ENCODE measurements around the gene PPP2R5B.

Gene PPP2R5B

DNA sequence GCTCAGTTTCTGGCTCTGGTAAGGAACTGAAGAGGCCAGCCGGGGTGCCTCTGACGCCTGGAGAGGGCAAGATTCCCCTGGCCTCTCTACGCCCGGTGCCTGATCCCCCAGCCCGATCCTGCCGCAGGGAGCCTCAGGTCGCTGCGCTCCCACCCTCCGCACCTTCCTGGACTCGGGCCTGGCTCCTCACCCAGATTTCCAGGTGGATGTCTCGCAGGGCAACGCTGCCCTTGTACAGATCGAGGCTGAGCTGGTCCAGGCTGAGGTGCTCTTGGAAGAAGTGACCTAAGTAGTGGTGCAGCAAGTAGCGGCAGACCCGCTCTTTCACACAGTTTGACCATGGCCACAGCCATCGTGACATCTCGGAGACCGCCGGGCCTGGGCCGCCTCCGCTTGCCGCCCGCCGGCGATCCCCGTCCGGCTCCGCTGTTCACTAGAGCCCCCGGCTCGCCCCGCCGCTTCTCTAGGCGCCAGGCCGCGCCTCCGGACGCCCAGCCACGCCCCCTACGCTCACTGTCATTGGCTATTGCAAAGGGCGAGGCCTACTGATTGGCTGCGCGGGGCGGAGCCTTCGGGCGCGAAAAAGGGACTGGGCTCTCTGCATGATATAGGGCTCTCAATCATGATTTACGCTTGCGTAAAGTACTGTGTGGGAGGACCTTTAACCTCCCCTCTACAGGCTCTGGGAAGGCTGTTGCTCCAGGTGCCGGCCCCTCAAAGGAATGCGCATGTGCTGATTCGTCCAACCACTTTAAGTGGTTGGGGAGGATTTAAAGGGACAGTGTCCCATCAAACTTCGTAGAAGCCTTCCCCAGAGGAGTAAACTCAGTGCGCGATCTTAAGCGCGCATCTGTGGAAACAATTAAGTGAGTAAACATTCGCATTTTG lies 7.5 kb upstream of the PPP2R5B start, which contains the start of gene ATG2A:
TSS of gene ATG2A (minus strand) at position 435 of the 888 bp plus-strand sequence. CDS start at position 361, 74 bp downstream.
- Histone ChIP-seq H3K4me3 (ENCODE audit: insufficient read length, low read depth) (peak within 1 kb of the TSS; percentile 87), H3K9ac (ENCODE audit: insufficient read length, low read depth) (peak within 1 kb of the TSS; percentile 92), H3K4me1 (ENCODE audit: insufficient read depth, insufficient read length) (no peaks in the 10 kb centered on the region), H3K36me3 (ENCODE audit: insufficient read depth, insufficient read length, low read length) (peaks cover 23% of the 10 kb centered on the region), H3K27me3 (ENCODE audit: insufficient read depth, insufficient read length) (no peaks in the 10 kb centered on the region), H3K9me3 (ENCODE audit: insufficient read depth, low read length) (no peaks in the 10 kb centered on the region)
- TF ChIP-seq ZNF274 (IDR thresholded peaks at IDR 0.05; ENCODE audit: low read depth, low read length) (no peak), YY1 (IDR thresholded peaks at IDR 0.05; ENCODE audit: insufficient read depth, insufficient read length) (no peak)
- peak; percentile 98 for DNase-seq (ENCODE audit: low read depth, low spot score)

DNA sequence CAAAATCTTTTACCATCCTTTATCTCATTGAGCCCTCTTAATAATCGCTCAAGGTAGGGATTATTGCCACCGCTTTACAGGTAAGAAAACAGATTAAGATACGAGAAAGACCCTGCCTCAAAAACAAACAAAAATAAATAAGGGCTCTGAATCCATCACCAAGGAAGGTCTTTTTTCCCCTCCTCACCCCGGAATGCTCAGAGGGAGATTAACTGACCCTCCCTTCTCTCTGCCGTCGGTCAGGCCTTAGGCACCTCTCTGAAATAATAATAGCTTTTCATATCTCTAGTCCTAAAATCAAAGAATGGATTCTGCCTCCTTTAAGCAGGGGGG lies 6.9 kb upstream of the PPP2R5B start:
- Histone ChIP-seq H3K27me3 (ENCODE audit: insufficient read depth, insufficient read length) (no peaks in the 10 kb centered on the region), H3K4me1 (ENCODE audit: insufficient read depth, insufficient read length) (no peaks in the 10 kb centered on the region), H3K4me3 (ENCODE audit: insufficient read length, low read depth) (peak overlapping the region; percentile 42), H3K36me3 (ENCODE audit: insufficient read depth, insufficient read length, low read length) (peaks cover 19% of the 10 kb centered on the region), H3K9ac (ENCODE audit: insufficient read length, low read depth) (peak overlapping the region; percentile 65), H3K9me3 (ENCODE audit: insufficient read depth, low read length) (no peaks in the 10 kb centered on the region)
- no peak for DNase-seq (ENCODE audit: low read depth, low spot score)
- TF ChIP-seq ZNF274 (IDR thresholded peaks at IDR 0.05; ENCODE audit: low read depth, low read length): no peak
- no peak for TF ChIP-seq YY1 (IDR thresholded peaks at IDR 0.05; ENCODE audit: insufficient read depth, insufficient read length)
- TF ChIP-seq SUZ12 (IDR thresholded peaks at IDR 0.05; ENCODE audit: extremely low read depth, insufficient read depth, insufficient read length): no peak

DNA sequence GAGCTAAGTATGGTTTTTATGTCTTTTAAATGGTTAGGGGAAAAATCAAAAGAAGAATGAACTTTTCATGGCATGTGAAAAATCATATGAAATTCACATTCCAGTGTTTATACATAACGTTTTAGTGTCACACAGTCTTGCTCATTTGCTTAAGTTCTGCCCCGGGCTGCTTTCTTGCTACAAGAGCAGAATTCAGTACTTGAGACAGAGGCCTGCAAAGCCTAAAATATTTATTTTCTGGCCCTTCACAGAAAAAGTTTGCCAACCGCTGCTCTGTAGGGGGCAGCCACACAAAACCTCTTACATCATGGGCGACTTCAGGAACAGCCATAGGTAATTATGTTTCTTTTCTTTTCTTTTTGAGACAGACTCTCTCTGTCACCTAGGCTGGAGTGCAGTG lies 6.5 kb upstream of the PPP2R5B start:
- Histone ChIP-seq H3K4me3 (ENCODE audit: insufficient read length, low read depth) (peak overlapping the region; percentile 42), H3K36me3 (ENCODE audit: insufficient read depth, insufficient read length, low read length) (peaks cover 15% of the 10 kb centered on the region), H3K9me3 (ENCODE audit: insufficient read depth, low read length) (no peaks in the 10 kb centered on the region), H3K4me1 (ENCODE audit: insufficient read depth, insufficient read length) (no peaks in the 10 kb centered on the region), H3K27me3 (ENCODE audit: insufficient read depth, insufficient read length) (no peaks in the 10 kb centered on the region), H3K9ac (ENCODE audit: insufficient read length, low read depth) (peak overlapping the region; percentile 65)
- no peak for DNase-seq (ENCODE audit: low read depth, low spot score)
- TF ChIP-seq YY1 (IDR thresholded peaks at IDR 0.05; ENCODE audit: insufficient read depth, insufficient read length): no peak
- TF ChIP-seq SUZ12 (IDR thresholded peaks at IDR 0.05; ENCODE audit: extremely low read depth, insufficient read depth, insufficient read length): no peak
- no peak for TF ChIP-seq ZNF274 (IDR thresholded peaks at IDR 0.05; ENCODE audit: low read depth, low read length)

DNA sequence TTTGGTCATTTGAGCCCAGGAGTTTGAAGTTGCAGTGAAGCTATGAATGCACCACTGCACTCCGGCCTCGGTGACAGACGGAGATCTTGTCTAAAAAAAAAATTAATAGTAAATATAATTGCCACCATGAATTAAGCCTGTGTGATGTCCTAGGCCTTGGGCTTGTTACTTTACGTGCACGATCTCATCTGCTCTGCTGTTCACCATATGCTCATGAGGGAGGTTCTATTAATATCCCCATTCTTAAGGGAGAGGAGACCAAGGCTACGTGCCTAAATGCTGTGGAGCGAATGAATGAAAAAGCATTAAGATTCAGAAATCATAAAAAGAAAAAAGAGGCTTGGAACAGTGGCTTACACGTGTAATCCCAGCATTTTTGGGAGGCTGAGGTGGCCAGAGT lies 4.9 kb upstream of the PPP2R5B start:
- Histone ChIP-seq H3K9me3 (ENCODE audit: insufficient read depth, low read length) (no peaks in the 10 kb centered on the region), H3K36me3 (ENCODE audit: insufficient read depth, insufficient read length, low read length) (no peaks in the 10 kb centered on the region), H3K27me3 (ENCODE audit: insufficient read depth, insufficient read length) (peaks cover under 1% of the 10 kb centered on the region), H3K4me3 (ENCODE audit: insufficient read length, low read depth) (no peak overlapping the region), H3K4me1 (ENCODE audit: insufficient read depth, insufficient read length) (peaks cover 7% of the 10 kb centered on the region), H3K9ac (ENCODE audit: insufficient read length, low read depth) (no peak overlapping the region)
- DNase-seq (ENCODE audit: low read depth, low spot score): no peak
- TF ChIP-seq SUZ12 (IDR thresholded peaks at IDR 0.05; ENCODE audit: extremely low read depth, insufficient read depth, insufficient read length) (no peak), ZNF274 (IDR thresholded peaks at IDR 0.05; ENCODE audit: low read depth, low read length) (no peak), YY1 (IDR thresholded peaks at IDR 0.05; ENCODE audit: insufficient read depth, insufficient read length) (no peak)

DNA sequence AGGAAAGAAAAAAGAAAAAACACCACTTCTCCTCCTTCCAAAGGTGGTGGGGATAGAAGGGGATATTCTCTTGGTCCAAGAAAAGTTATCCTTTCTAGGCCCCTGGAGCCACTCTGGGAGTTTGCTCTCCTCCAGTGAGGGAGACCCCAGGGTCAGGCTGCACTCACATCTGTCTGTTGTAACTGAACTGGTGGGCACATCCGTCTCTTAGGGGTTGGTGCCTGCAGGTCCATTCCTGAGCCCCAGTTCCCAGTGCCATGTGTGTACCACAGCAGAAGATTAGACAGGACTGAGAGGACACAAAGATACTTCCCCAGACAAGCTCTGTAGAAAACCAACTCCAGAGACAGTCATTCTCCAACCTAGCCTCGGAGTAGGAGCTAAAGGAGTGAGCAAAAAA lies 4.4 kb upstream of the PPP2R5B start:
- peaks cover 5% of the 10 kb centered on the region for H3K27me3 ChIP-seq (ENCODE audit: insufficient read depth, insufficient read length)
- no peak for TF ChIP-seq SUZ12 (IDR thresholded peaks at IDR 0.05; ENCODE audit: extremely low read depth, insufficient read depth, insufficient read length)
- TF ChIP-seq ZNF274 (IDR thresholded peaks at IDR 0.05; ENCODE audit: low read depth, low read length): no peak
- TF ChIP-seq YY1 (IDR thresholded peaks at IDR 0.05; ENCODE audit: insufficient read depth, insufficient read length): no peak
- peak overlapping the region; percentile 23 for H3K9ac ChIP-seq (ENCODE audit: insufficient read length, low read depth)
- H3K4me3 ChIP-seq (ENCODE audit: insufficient read length, low read depth): no peak overlapping the region
- H3K9me3 ChIP-seq (ENCODE audit: insufficient read depth, low read length): no peaks in the 10 kb centered on the region
- peaks cover 7% of the 10 kb centered on the region for H3K4me1 ChIP-seq (ENCODE audit: insufficient read depth, insufficient read length)
- H3K36me3 ChIP-seq (ENCODE audit: insufficient read depth, insufficient read length, low read length): no peaks in the 10 kb centered on the region
- DNase-seq (ENCODE audit: low read depth, low spot score): no peak

DNA sequence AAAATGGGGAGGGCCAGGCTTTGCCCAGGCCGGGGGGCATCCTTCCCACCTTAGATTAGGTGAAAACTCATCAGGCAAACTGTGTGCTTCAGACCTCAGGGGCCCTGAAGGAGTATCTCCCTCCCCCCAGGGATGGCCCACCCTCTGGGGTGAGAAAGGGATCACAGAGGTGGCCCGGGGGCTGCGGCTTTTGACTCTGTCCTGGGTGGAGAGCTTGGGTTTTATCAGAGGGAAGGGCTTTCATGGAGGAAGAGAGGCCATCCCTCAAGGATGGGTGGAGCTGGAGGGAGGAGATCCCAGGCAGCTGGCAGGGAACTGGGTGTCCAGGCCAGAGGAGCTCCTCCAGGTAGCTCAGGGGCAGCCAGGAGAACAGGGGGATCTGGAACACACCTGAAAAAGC lies 3.1 kb upstream of the PPP2R5B start:
- H3K9me3 ChIP-seq (ENCODE audit: insufficient read depth, low read length): no peaks in the 10 kb centered on the region
- H3K4me3 ChIP-seq (ENCODE audit: insufficient read length, low read depth): no peak overlapping the region
- no peak overlapping the region for H3K9ac ChIP-seq (ENCODE audit: insufficient read length, low read depth)
- TF ChIP-seq YY1 (IDR thresholded peaks at IDR 0.05; ENCODE audit: insufficient read depth, insufficient read length) (no peak), SUZ12 (IDR thresholded peaks at IDR 0.05; ENCODE audit: extremely low read depth, insufficient read depth, insufficient read length) (no peak), ZNF274 (IDR thresholded peaks at IDR 0.05; ENCODE audit: low read depth, low read length) (no peak)
- H3K36me3 ChIP-seq (ENCODE audit: insufficient read depth, insufficient read length, low read length): no peaks in the 10 kb centered on the region
- no peak for DNase-seq (ENCODE audit: low read depth, low spot score)
- peaks cover 14% of the 10 kb centered on the region for H3K4me1 ChIP-seq (ENCODE audit: insufficient read depth, insufficient read length)
- H3K27me3 ChIP-seq (ENCODE audit: insufficient read depth, insufficient read length): peaks cover 9% of the 10 kb centered on the region

DNA sequence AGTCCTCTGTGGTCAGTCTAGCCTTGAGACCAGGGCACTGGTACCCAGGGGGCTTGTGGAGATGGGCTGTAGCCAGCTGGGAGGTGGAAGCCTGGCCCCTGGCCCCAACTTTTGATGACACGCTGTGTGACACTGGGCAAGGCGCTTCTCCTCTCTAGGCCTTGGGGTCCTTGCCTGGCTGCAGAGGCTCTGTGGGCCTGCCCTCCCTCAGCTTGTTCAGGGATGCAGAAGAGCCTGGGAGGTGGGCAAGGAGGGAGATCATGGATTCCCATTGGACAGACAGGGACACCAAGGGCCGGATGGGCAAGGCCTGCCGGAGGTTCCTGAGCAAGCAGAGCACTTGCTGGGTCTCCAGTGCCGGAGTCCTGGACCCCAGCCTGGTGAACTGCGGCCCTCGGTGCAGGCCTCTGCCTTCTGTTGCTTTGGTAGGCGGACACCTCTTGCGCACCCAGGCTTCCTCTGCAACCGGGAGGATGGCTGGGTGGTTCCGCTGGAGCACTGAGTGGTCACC lies 1.3 kb upstream of the PPP2R5B start:
- TF ChIP-seq ZNF274 (IDR thresholded peaks at IDR 0.05; ENCODE audit: low read depth, low read length) (no peak), YY1 (IDR thresholded peaks at IDR 0.05; ENCODE audit: insufficient read depth, insufficient read length) (no peak), SUZ12 (IDR thresholded peaks at IDR 0.05; ENCODE audit: extremely low read depth, insufficient read depth, insufficient read length) (no peak)
- Histone ChIP-seq H3K36me3 (ENCODE audit: insufficient read depth, insufficient read length, low read length) (no peaks in the 10 kb centered on the region), H3K4me1 (ENCODE audit: insufficient read depth, insufficient read length) (peaks cover 15% of the 10 kb centered on the region), H3K27me3 (ENCODE audit: insufficient read depth, insufficient read length) (peaks cover 9% of the 10 kb centered on the region), H3K9me3 (ENCODE audit: insufficient read depth, low read length) (no peaks in the 10 kb centered on the region), H3K9ac (ENCODE audit: insufficient read length, low read depth) (no peak overlapping the region), H3K4me3 (ENCODE audit: insufficient read length, low read depth) (no peak overlapping the region)
- no peak for DNase-seq (ENCODE audit: low read depth, low spot score)

Data from NT2/D1 (cell line).